Gastrocnemius medialis (tissue), 4 donors: ENCODE measurements around the gene MTRFR. TPM values are rescaled to one million over a fixed set of nuclear protein-coding genes. Genes with fewer than 3 reads are reported as not detected.

ENCODE experiments used
- ATAC-seq, 2 donors: fragments of 150-250 bp; one replicate each; pipeline ENCODE4 v1.9.1; 2016
- DNase-seq, 2 donors: peaks; one replicate each; pipeline ENCODE4 v3.0.0-alpha.2; 2019
- H3K27ac ChIP-seq, 4 donors: fragments of 200-600 bp; sonication (generic); 1 replicate in 1 of 4; 2 replicates in 3 of 4; pipeline ENCODE4 v1.5.1; 2016 to 2018; ENCODE audit warnings: mild to moderate bottlenecking in 2 of 4, moderate library complexity in 1 of 4
- H3K27me3 ChIP-seq, 3 donors: fragments of 200-600 bp; sonication (generic) in 2 of 3; 1 replicate in 1 of 3; 2 replicates in 2 of 3; pipeline versions ENCODE4 v1.5.1 to v1.6.0; 2016 to 2019; ENCODE audit warnings: mild to moderate bottlenecking in 1 of 3, moderate library complexity in 1 of 3
- H3K36me3 ChIP-seq, 2 donors: fragments of 200-600 bp; sonication (generic) in 1 of 2; one replicate each; pipeline ENCODE4 v1.5.1; 2017 to 2018
- H3K4me1 ChIP-seq, 2 donors: fragments of 200-600 bp; sonication (generic) in 1 of 2; one replicate each; pipeline ENCODE4 v1.5.1; 2016 to 2017; ENCODE audit warnings: mild to moderate bottlenecking in 2 of 2
- H3K4me3 ChIP-seq, 4 donors: fragments of 200-600 bp; sonication (generic) in 3 of 4; 1 replicate in 1 of 4; 2 replicates in 3 of 4; pipeline ENCODE4 v1.5.1; 2016 to 2019; ENCODE audit warnings: mild to moderate bottlenecking in 2 of 4
- H3K9me3 ChIP-seq, 3 donors: fragments of 200-600 bp; sonication (generic) in 2 of 3; 1 replicate in 1 of 3; 2 replicates in 2 of 3; pipeline ENCODE4 v1.5.1; 2016 to 2019
- POLR2A ChIP-seq, 2 donors: fragments of 450-650 bp; IDR thresholded peaks; one replicate each; pipeline ENCODE4 v1.6.1; 2017; ENCODE audit warnings: antibody characterized with exemption in 2 of 2, mild to moderate bottlenecking in 2 of 2, moderate library complexity in 2 of 2
- in situ Hi-C, 4 donors: fragments of 200-750 bp; cut with MboI; loops; one replicate each; pipeline versions ENCODE4 v1.15.0 to v1.8.0; 2017; ENCODE audit warnings: low sequenced_read_pairs in 4 of 4
- intact Hi-C: fragments of 100-400 bp; cut with DNase I; formaldehyde crosslinking; loops from one replicate; pipeline ENCODE4 v1.15.1; 2023; ENCODE audit warnings: low total_unique reads
- total RNA-seq, 4 donors: library from RNA; depleted of rRNA; stranded (reverse); fragments of >200 nt; gene quantifications; one replicate each; pipeline versions ENCODE4 v1.1.0 to v1.2.3, GENCODE V29; 2016
- TF ChIP-seq, protein P1 (sequence below), 5 experiments: fragments of 450-650 bp in 3 of 5; fragments of 200-600 bp in 2 of 5; sonication (generic) in 2 of 5; IDR thresholded peaks in 4 of 5; conservative IDR thresholded peaks in 1 of 5; 1 replicate in 4 of 5; 2 replicates in 1 of 5; pipeline ENCODE4 v1.5.1; 2016 to 2019; ENCODE audit warnings: antibody characterized with exemption in 5 of 5, mild to moderate bottlenecking in 3 of 5, moderate library complexity in 3 of 5

Gene MTRFR
- total RNA-seq, 4 donors from 2014 or later, result 4.7 to 14.1 (median 5.6) TPM

DNA sequence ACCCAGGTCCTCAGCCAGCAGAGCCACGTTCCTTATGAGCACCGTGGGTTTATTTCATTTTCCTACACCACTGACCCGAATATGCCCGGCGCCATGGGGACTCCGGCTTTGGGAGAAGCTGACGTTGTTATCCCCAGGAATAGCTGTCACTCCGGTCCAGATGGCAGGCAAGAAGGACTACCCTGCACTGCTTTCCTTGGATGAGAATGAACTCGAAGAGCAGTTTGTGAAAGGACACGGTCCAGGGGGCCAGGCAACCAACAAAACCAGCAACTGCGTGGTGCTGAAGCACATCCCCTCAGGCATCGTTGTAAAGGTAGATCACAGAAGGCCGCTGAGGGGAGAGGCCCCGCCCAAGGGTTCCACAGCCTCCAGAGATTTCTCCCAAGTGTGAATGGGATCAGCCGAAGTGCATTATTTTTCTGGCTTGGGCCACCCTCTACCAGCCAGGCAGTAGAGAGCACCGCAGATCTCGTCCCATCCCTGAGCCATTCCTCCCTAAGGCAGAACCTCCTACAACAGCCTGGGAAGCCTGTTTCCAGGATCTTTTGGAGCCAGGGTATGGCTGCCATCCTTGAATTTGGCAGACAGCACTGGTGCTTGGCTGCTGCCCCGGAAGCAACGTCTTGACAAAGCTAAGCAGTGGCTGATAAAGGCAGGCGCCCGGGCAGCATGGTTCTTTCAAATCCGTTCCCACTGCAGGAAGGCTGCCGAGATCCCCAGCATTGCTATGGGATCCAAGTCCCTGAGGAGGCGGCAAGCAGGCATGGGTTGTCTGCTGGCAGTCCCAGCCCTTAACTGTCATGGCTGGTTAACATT lies 20.6 kb downstream of the MTRFR start:
- Histone ChIP-seq H3K27ac (peak overlapping the region; percentile 11 to 59 (median 48)), H3K4me3 (no peak overlapping the region), H3K4me1 (peaks cover 34 to 42% of the 10 kb centered on the region in 2 donors), H3K27me3 (no peaks in the 10 kb centered on the region), H3K36me3 (peaks cover 0 to 37% of the 10 kb centered on the region in 2 donors), H3K9me3 (no peaks in the 10 kb centered on the region)
- peak in 1 of 2 donors; percentile 41 for DNase-seq
- TF ChIP-seq, protein P1, sequence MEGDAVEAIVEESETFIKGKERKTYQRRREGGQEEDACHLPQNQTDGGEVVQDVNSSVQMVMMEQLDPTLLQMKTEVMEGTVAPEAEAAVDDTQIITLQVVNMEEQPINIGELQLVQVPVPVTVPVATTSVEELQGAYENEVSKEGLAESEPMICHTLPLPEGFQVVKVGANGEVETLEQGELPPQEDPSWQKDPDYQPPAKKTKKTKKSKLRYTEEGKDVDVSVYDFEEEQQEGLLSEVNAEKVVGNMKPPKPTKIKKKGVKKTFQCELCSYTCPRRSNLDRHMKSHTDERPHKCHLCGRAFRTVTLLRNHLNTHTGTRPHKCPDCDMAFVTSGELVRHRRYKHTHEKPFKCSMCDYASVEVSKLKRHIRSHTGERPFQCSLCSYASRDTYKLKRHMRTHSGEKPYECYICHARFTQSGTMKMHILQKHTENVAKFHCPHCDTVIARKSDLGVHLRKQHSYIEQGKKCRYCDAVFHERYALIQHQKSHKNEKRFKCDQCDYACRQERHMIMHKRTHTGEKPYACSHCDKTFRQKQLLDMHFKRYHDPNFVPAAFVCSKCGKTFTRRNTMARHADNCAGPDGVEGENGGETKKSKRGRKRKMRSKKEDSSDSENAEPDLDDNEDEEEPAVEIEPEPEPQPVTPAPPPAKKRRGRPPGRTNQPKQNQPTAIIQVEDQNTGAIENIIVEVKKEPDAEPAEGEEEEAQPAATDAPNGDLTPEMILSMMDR (IDR thresholded peaks at IDR 0.05 in 4 of 5, conservative IDR thresholded peaks at IDR 0.05 in 1 of 5), result no peak
- no peak for TF ChIP-seq POLR2A (IDR thresholded peaks at IDR 0.05)
- peak; percentile 38 to 51 for ATAC-seq
- intact Hi-C loops, result no loop called here
- in situ Hi-C loops, result no loop called here

DNA sequence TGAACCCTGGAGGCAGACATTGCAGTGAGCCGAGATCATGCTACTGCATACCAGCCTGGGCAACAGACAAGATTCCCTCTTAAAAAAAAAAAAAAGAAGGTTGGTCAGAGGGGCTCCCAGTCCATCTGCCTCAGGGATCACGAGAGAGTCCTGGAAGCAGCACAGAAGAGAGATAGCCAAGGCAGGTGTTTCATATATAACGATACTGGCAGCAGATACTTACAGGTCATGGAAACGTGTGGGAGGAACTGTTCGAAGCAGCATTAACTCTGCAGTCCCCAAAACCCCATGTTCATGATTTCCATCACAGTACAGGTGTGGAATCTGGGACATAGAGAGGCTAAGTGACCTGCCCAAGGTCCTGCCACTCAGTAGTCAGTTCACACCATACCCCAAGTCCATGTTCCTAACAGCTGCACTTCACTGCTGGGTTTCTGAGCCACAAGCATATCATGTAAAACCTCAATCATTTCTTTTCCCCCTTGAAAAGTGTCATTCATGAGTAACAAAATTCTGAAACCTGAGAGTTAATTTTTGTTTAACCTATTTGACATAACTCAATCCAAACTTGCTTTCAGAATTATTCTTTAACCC lies 21.7 kb downstream of the MTRFR start:
- in situ Hi-C loops, result no loop called here
- H3K9me3 ChIP-seq, result no peaks in the 10 kb centered on the region
- H3K36me3 ChIP-seq, result peaks cover 0 to 43% of the 10 kb centered on the region in 2 donors
- H3K4me1 ChIP-seq, result peaks cover 34 to 42% of the 10 kb centered on the region in 2 donors
- no peak for ATAC-seq
- H3K27ac ChIP-seq, result peak overlapping the region in 3 of 4 donors; percentile 11 to 59 (median 47)
- DNase-seq, result no peak
- no peaks in the 10 kb centered on the region for H3K27me3 ChIP-seq
- intact Hi-C loops, result no loop called here
- TF ChIP-seq, protein P1 (IDR thresholded peaks at IDR 0.05 in 4 of 5, conservative IDR thresholded peaks at IDR 0.05 in 1 of 5), result no peak
- no peak overlapping the region for H3K4me3 ChIP-seq

DNA sequence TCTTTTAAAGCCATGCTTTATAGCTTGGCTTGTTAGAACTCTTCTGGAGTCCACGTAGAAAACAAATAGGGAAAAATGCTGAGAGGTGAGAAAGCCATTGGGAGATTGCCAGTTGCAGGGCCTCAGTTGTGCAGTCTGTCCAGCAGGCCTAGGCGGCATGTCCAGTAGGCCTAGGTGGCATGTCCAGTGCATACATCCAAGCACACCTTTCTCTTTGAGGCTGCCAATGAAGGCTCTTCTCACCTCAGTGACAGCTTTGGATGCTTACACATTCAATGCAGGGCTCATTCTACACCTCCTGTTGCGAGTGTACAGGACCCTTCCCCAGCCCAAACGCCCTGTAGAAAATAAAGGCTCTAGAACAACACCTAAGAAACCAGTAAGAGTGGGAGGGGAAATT lies 25.4 kb downstream of the MTRFR start:
- intact Hi-C loops, result no loop called here
- no peak for ATAC-seq
- H3K4me3 ChIP-seq, result no peak overlapping the region
- H3K9me3 ChIP-seq, result no peaks in the 10 kb centered on the region
- TF ChIP-seq, protein P1 (IDR thresholded peaks at IDR 0.05 in 4 of 5, conservative IDR thresholded peaks at IDR 0.05 in 1 of 5), result no peak
- TF ChIP-seq POLR2A (IDR thresholded peaks at IDR 0.05), result no peak
- in situ Hi-C loops, result no loop called here
- H3K36me3 ChIP-seq, result peaks cover 0 to 69% of the 10 kb centered on the region in 2 donors
- H3K27ac ChIP-seq, result no peak overlapping the region
- DNase-seq, result no peak
- H3K27me3 ChIP-seq, result no peaks in the 10 kb centered on the region
- H3K4me1 ChIP-seq, result peaks cover 11 to 15% of the 10 kb centered on the region in 2 donors

DNA sequence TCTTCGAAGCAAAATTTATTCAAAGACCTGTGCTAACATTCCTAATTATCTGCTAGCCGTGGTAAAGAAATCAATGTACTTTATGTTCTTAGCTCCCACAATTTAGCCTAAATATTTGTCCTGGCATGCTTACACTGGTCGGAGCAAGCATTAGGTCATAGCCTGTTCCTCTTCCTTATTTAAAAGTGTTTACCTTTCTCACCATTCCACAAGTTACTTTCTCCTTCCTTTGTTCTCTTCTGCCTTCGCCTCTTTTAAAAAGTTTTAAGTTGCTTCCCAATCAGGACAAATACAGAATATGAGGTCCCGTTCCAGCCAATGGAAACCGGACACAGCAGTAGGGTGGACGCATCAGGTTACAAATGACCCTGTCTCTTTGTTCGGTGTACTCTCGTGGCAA lies 26.8 kb downstream of the MTRFR start:
- Histone ChIP-seq H3K27ac (no peak overlapping the region), H3K27me3 (no peaks in the 10 kb centered on the region), H3K4me1 (no peaks in the 10 kb centered on the region), H3K9me3 (no peaks in the 10 kb centered on the region), H3K36me3 (peaks cover 0 to 60% of the 10 kb centered on the region in 2 donors), H3K4me3 (no peak overlapping the region)
- intact Hi-C loops (no loop called here), in situ Hi-C loops (no loop called here)
- ATAC-seq (no peak), DNase-seq (no peak)
- no peak for TF ChIP-seq POLR2A (IDR thresholded peaks at IDR 0.05)
- TF ChIP-seq, protein P1 (IDR thresholded peaks at IDR 0.05 in 4 of 5, conservative IDR thresholded peaks at IDR 0.05 in 1 of 5), result no peak
